HCT116 (cell line): ENCODE results near the gene BTBD10. TPM values are rescaled to one million over a fixed set of nuclear protein-coding genes. Genes with fewer than 3 reads are reported as not detected.

Source experiments
- ATAC-seq: fragments of 200-7000 bp; cut with Tn5 transposase; 2 replicates; pipeline ENCODE4 v1.9.1; 2020; ENCODE audit warnings: mild to moderate bottlenecking, moderate library complexity
- BruUV-seq: library from RNA; stranded (reverse); fragments of 400-500 nt; replicated peaks from 2 replicates; lab custom pipeline; 2021; lab: Mats Ljungman, UMichigan
- CTCF ChIA-PET: fragments of 300-600 bp; sonication (Branson Sonifier 250); formaldehyde crosslinking; loops from one replicate; lab custom pipeline; 2021; ENCODE audit warnings: antibody characterized with exemption; lab: Charles Lee
- POLR2A ChIA-PET: fragments of 300-600, 350-600 bp; sonication (Branson Sonifier 250); formaldehyde crosslinking; loops from one replicate; lab custom pipeline; 2021; ENCODE audit warnings: antibody characterized with exemption; lab: Charles Lee
- RAD21 ChIA-PET, 2 experiments: fragments of 300-600 bp; sonication (Branson Sonifier 250); formaldehyde crosslinking; loops; one replicate each; lab custom pipeline; 2023; ENCODE audit warnings: low total read pairs in 2 of 2; ENCODE audit not compliant: uncharacterized antibody in 2 of 2, unreplicated experiment in 2 of 2, low non-redundant PET in 1 of 2; lab: Charles Lee
- DNase-seq: peaks from one replicate; pipeline ENCODE4 v3.0.0-alpha.2; 2010; ENCODE audit warnings: low read depth, low spot score
- H2AFZ ChIP-seq: fragments of 200-600 bp; shearing (Covaris generic), sonication (generic); 2 replicates; pipeline ENCODE4 v1.6.1; 2017; ENCODE audit warnings: low read depth, mixed run types, mixed read lengths, antibody characterized with exemption, low read length; ENCODE audit not compliant: poor library complexity, severe bottlenecking
- H3K27ac ChIP-seq: 2 replicates; pipeline ENCODE4 v1.5.1; 2012; ENCODE audit warnings: low read depth, low read length
- H3K27me3 ChIP-seq: fragments of 200-600 bp; sonication (generic); 2 replicates; pipeline ENCODE4 v1.6.1; 2016; ENCODE audit warnings: mixed run types, low read length, mixed read lengths; ENCODE audit not compliant: insufficient read depth
- H3K36me3 ChIP-seq, 2 experiments: fragments of 200-500 bp in 1 of 2; fragments of 200-600 bp in 1 of 2; sonication (Bioruptor generic) in 1 of 2; sonication (generic) in 1 of 2; 2 replicates each; pipeline versions ENCODE4 v1.5.1 to v1.6.1; 2014 to 2016; ENCODE audit warnings: low read length in 2 of 2, inconsistent platforms in 1 of 2, mixed read lengths in 1 of 2, mixed run types in 1 of 2; ENCODE audit not compliant: insufficient read depth in 2 of 2, control insufficient read depth in 1 of 2
- H3K4me1 ChIP-seq, 2 experiments: fragments of 200-600 bp in 1 of 2; sonication (generic) in 1 of 2; 2 replicates each; pipeline versions ENCODE4 v1.5.1 to v1.6.1; 2012 to 2017; ENCODE audit warnings: low read length in 2 of 2, inconsistent platforms in 1 of 2, mild to moderate bottlenecking in 1 of 2, mixed read lengths in 1 of 2, mixed run types in 1 of 2, moderate library complexity in 1 of 2; ENCODE audit not compliant: insufficient read depth in 2 of 2, control insufficient read depth in 1 of 2
- H3K4me2 ChIP-seq: fragments of 200-600 bp; sonication (generic); 2 replicates; pipeline ENCODE4 v1.6.1; 2017; ENCODE audit warnings: mixed run types, low read length, mixed read lengths
- H3K4me3 ChIP-seq, 2 experiments: fragments of 200-600 bp in 1 of 2; sonication (generic) in 1 of 2; replicated peaks in 1 of 2; 2 replicates each; pipeline ENCODE4 v1.5.1; 2011 to 2016; ENCODE audit warnings: low read length in 2 of 2, control low read depth in 1 of 2, low read depth in 1 of 2, mild to moderate bottlenecking in 1 of 2, mixed read lengths in 1 of 2, mixed run types in 1 of 2
- H3K79me2 ChIP-seq: fragments of 200-600 bp; sonication (generic); 2 replicates; pipeline ENCODE4 v1.6.1; 2017; ENCODE audit warnings: mild to moderate bottlenecking, mixed run types, low read length, moderate library complexity, mixed read lengths; ENCODE audit not compliant: insufficient read depth
- H3K9ac ChIP-seq: fragments of 200-600 bp; sonication (generic); 2 replicates; pipeline ENCODE4 v1.6.1; 2016; ENCODE audit warnings: low read length, mixed read lengths
- H3K9me2 ChIP-seq: fragments of 200-600 bp; sonication (generic), shearing (Covaris generic); 2 replicates; pipeline ENCODE4 v1.6.1; 2017; ENCODE audit warnings: mixed run types, mild to moderate bottlenecking, moderate library complexity; ENCODE audit not compliant: insufficient read depth
- H3K9me3 ChIP-seq, 2 experiments: fragments of 200-500 bp in 1 of 2; fragments of 200-600 bp in 1 of 2; sonication (Bioruptor generic) in 1 of 2; sonication (generic) in 1 of 2; 2 replicates each; pipeline ENCODE4 v1.6.1; 2014 to 2017; ENCODE audit warnings: low read length in 2 of 2, mixed read lengths in 2 of 2, inconsistent platforms in 1 of 2, low read depth in 1 of 2, mild to moderate bottlenecking in 1 of 2, mixed run types in 1 of 2, moderate library complexity in 1 of 2; ENCODE audit not compliant: control insufficient read depth in 1 of 2, insufficient read depth in 1 of 2
- H4K20me1 ChIP-seq: fragments of 200-600 bp; sonication (generic), shearing (Covaris generic); 2 replicates; pipeline ENCODE4 v1.6.1; 2017; ENCODE audit warnings: mixed run types, mild to moderate bottlenecking, moderate library complexity; ENCODE audit not compliant: insufficient read depth
- CBX3 ChIP-seq: IDR thresholded peaks from 2 replicates; pipeline ENCODE4 v1.6.1; 2012; ENCODE audit warnings: low read depth
- EGR1 ChIP-seq: IDR thresholded peaks from 2 replicates; pipeline ENCODE4 v1.6.1; 2012; ENCODE audit warnings: low read depth
- RAD21 ChIP-seq: IDR thresholded peaks from 2 replicates; pipeline ENCODE4 v1.6.1; 2012; ENCODE audit warnings: low read depth, mild to moderate bottlenecking
- SIN3A ChIP-seq: IDR thresholded peaks from 2 replicates; pipeline ENCODE4 v1.6.1; 2012; ENCODE audit warnings: low read depth
- TCF7L2 ChIP-seq: IDR thresholded peaks from 2 replicates; pipeline ENCODE4 v1.7.0; 2011; ENCODE audit warnings: borderline replicate concordance, inconsistent platforms; ENCODE audit not compliant: insufficient read depth, insufficient read length; ENCODE audit errors: extremely low read depth
- ZNF274 ChIP-seq: fragments of 200-500 bp; sonication (Bioruptor generic); IDR thresholded peaks from 2 replicates; pipeline ENCODE4 v1.6.1; 2014; ENCODE audit warnings: mild to moderate bottlenecking, low read depth, low read length, inconsistent platforms
- intact Hi-C: fragments of 100-400 bp; cut with micrococcal nuclease; formaldehyde crosslinking; loops from 2 replicates; pipeline ENCODE4 v1.10.0; 2022
- total RNA-seq: library from RNA; stranded (reverse); gene quantifications from one replicate; pipeline ENCODE4 v1.2.1, GENCODE V29; 2021; ENCODE audit not compliant: unreplicated experiment
- TF ChIP-seq, protein P1 (sequence below): IDR thresholded peaks from 2 replicates; pipeline ENCODE4 v1.6.1; 2011; ENCODE audit warnings: mild to moderate bottlenecking, low read length, moderate library complexity; ENCODE audit not compliant: insufficient replicate concordance; ENCODE audit errors: extremely low read depth
- TF ChIP-seq, protein P2 (sequence below): IDR thresholded peaks from 2 replicates; pipeline ENCODE4 v1.6.1; 2012
- TF ChIP-seq, protein P3 (sequence below), 3 experiments: fragments of 200-600 bp in 1 of 3; sonication (generic) in 1 of 3; IDR thresholded peaks in 2 of 3; conservative IDR thresholded peaks in 1 of 3; 2 replicates each; pipeline ENCODE4 v1.5.1; 2012 to 2017; ENCODE audit warnings: low read depth in 2 of 3, low read length in 2 of 3, antibody characterized with exemption in 1 of 3, borderline replicate concordance in 1 of 3, control low read depth in 1 of 3, mild to moderate bottlenecking in 1 of 3, mixed read lengths in 1 of 3, mixed run types in 1 of 3, moderate library complexity in 1 of 3; ENCODE audit not compliant: insufficient read depth in 1 of 3
- TF ChIP-seq, protein P4 (sequence below): IDR thresholded peaks from 2 replicates; pipeline ENCODE4 v1.6.1; 2012

Gene BTBD10
- total RNA-seq, 1 experiment from 2014 or later = 17.0 TPM

DNA sequence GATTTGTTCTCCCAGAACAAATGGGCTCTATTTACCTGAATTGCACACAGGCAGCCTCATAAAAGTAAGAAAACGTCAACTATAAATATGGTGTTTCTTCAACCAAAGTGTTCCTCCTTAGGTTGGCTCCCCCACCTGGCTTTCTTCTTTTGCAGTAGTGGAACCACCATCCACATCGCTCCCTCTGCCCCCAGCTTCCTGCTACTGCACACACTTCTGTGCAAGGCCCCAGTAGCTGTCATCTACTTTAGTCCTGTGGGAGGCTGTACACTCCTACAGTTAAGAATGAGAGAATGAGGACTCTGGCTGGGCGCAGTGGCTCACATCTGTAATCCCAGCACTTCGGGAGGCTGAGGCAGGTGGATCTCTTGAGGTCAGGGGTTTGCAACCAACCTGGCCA lies 95.9 kb downstream of the BTBD10 start:
- BruUV-seq = no TSS peak
- H3K9me2 ChIP-seq = no peaks in the 10 kb centered on the region
- H3K4me1 ChIP-seq = peaks cover 0 to 12% of the 10 kb centered on the region in 2 experiments; a peak in 1 of 4 replicates
- no peak overlapping the region for H2AFZ ChIP-seq
- H3K27ac ChIP-seq = no peak overlapping the region
- peaks cover 0 to 2% of the 10 kb centered on the region in 2 experiments; a peak in 1 of 4 replicates for H3K36me3 ChIP-seq
- H3K79me2 ChIP-seq = no peaks in the 10 kb centered on the region
- intact Hi-C loops = no loop called here
- ChIA-PET POLR2A (no interaction called here), CTCF (no interaction called here), RAD21 (no interaction called here)
- no peak overlapping the region for H3K4me2 ChIP-seq
- TF ChIP-seq, protein P1, sequence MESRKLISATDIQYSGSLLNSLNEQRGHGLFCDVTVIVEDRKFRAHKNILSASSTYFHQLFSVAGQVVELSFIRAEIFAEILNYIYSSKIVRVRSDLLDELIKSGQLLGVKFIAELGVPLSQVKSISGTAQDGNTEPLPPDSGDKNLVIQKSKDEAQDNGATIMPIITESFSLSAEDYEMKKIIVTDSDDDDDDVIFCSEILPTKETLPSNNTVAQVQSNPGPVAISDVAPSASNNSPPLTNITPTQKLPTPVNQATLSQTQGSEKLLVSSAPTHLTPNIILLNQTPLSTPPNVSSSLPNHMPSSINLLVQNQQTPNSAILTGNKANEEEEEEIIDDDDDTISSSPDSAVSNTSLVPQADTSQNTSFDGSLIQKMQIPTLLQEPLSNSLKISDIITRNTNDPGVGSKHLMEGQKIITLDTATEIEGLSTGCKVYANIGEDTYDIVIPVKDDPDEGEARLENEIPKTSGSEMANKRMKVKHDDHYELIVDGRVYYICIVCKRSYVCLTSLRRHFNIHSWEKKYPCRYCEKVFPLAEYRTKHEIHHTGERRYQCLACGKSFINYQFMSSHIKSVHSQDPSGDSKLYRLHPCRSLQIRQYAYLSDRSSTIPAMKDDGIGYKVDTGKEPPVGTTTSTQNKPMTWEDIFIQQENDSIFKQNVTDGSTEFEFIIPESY = no peak
- TF ChIP-seq TCF7L2 = no peak
- no peak for TF ChIP-seq SIN3A
- DNase-seq (no peak), ATAC-seq (peak; percentile 50; the same call in 1 of the 2 replicates)
- no peak overlapping the region for H3K9ac ChIP-seq
- no peaks in the 10 kb centered on the region for H3K27me3 ChIP-seq
- H3K4me3 ChIP-seq = no peak overlapping the region
- no peaks in the 10 kb centered on the region for H3K9me3 ChIP-seq
- H4K20me1 ChIP-seq = no peaks in the 10 kb centered on the region

DNA sequence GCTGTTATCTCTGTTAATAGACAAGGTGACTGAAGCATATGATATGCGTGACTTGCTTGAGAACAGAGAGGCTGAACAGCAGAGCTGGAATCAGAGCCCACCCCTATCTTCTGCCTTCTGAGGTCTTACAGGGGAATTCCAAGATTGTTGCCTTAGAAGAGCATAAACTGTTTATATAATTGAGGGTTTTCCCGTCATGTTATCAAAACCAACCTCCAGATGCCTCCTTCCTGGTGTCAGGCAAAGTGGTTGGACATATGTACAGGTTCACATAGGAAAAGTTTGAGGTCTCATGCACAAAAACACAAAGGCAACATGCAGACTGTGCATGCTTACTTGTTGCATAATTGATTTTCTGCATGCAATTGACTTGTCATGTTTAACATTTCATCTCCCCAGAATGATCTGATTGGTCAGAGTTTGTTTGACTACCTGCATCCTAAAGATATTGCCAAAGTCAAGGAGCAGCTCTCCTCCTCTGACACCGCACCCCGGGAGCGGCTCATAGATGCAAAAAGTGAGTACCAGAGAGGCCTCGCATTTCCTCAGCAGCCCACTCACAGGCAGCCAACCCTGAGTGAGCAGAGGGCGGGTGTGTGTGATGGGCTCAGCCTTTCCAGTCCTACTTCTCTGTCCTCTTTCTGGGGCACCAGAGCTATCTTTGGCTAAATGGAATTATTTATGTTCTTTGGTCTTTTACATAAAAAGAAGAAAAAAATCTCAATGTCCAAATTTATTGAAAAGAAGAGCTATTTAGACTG lies 96.6 kb downstream of the BTBD10 start:
- Histone ChIP-seq H3K4me1 (peaks cover 0 to 12% of the 10 kb centered on the region in 2 experiments; a peak in 1 of 4 replicates), H3K4me3 (no peak overlapping the region), H3K9ac (no peak overlapping the region), H3K9me3 (no peaks in the 10 kb centered on the region), H3K27me3 (no peaks in the 10 kb centered on the region), H3K79me2 (no peaks in the 10 kb centered on the region), H3K9me2 (no peaks in the 10 kb centered on the region), H2AFZ (no peak overlapping the region), H4K20me1 (no peaks in the 10 kb centered on the region), H3K4me2 (no peak overlapping the region), H3K27ac (no peak overlapping the region), H3K36me3 (no peaks in the 10 kb centered on the region; a peak in 1 of 4 replicates)
- ChIA-PET RAD21 (no interaction called here), CTCF (no interaction called here), POLR2A (no interaction called here)
- intact Hi-C loops = no loop called here
- no TSS peak for BruUV-seq
- ATAC-seq (no peak), DNase-seq (no peak)
- TF ChIP-seq, protein P2, sequence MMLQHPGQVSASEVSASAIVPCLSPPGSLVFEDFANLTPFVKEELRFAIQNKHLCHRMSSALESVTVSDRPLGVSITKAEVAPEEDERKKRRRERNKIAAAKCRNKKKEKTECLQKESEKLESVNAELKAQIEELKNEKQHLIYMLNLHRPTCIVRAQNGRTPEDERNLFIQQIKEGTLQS = no peak
- no peak for TF ChIP-seq ZNF274
- TF ChIP-seq EGR1 = no peak
- TF ChIP-seq, protein P3, sequence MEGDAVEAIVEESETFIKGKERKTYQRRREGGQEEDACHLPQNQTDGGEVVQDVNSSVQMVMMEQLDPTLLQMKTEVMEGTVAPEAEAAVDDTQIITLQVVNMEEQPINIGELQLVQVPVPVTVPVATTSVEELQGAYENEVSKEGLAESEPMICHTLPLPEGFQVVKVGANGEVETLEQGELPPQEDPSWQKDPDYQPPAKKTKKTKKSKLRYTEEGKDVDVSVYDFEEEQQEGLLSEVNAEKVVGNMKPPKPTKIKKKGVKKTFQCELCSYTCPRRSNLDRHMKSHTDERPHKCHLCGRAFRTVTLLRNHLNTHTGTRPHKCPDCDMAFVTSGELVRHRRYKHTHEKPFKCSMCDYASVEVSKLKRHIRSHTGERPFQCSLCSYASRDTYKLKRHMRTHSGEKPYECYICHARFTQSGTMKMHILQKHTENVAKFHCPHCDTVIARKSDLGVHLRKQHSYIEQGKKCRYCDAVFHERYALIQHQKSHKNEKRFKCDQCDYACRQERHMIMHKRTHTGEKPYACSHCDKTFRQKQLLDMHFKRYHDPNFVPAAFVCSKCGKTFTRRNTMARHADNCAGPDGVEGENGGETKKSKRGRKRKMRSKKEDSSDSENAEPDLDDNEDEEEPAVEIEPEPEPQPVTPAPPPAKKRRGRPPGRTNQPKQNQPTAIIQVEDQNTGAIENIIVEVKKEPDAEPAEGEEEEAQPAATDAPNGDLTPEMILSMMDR (IDR thresholded peaks at IDR 0.05 in 2 of 3, conservative IDR thresholded peaks at IDR 0.05 in 1 of 3; ENCODE audit: borderline replicate concordance in 1 of 3, insufficient read depth in 1 of 3, low read depth in 2 of 3, low read length in 2 of 3) = no peak
- no peak for TF ChIP-seq RAD21
- TF ChIP-seq CBX3 = no peak
- TF ChIP-seq, protein P4, sequence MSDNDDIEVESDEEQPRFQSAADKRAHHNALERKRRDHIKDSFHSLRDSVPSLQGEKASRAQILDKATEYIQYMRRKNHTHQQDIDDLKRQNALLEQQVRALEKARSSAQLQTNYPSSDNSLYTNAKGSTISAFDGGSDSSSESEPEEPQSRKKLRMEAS = no peak
